Psoas muscle (tissue), 8 donors: Measurements from ENCODE around the gene GAMT. TPM values are rescaled to one million over a fixed set of nuclear protein-coding genes. Genes with fewer than 3 reads are reported as not detected.

Source experiments
- ATAC-seq, 4 donors: fragments of 200-7000 bp; cut with Tn5 transposase; one replicate each; pipeline ENCODE4 v1.9.1; 2020; ENCODE audit warnings: moderate library complexity in 3 of 4, mild to moderate bottlenecking in 2 of 4
- DNase-seq, 2 donors: peaks; one replicate each; pipeline ENCODE4 v3.0.0-alpha.2; 2020
- H3K27ac ChIP-seq: fragments of 200-600 bp; one replicate; pipeline ENCODE4 v1.8.0; 2022
- H3K27me3 ChIP-seq, 3 donors: fragments of 200-600 bp in 1 of 3; one replicate each; pipeline versions ENCODE4 v1.6.1 to v1.8.0; 2013 to 2022; ENCODE audit warnings: low read length in 2 of 3, mild to moderate bottlenecking in 2 of 3, moderate library complexity in 1 of 3; ENCODE audit not compliant: insufficient read depth in 3 of 3
- H3K36me3 ChIP-seq, 2 donors: fragments of 200-600 bp in 1 of 2; one replicate each; pipeline versions ENCODE4 v1.6.1 to v1.8.0; 2013 to 2022; ENCODE audit warnings: low read depth in 1 of 2, mild to moderate bottlenecking in 1 of 2, moderate library complexity in 1 of 2; ENCODE audit not compliant: insufficient read depth in 1 of 2
- H3K4me1 ChIP-seq: fragments of 200-600 bp; one replicate; pipeline ENCODE4 v1.8.0; 2022
- H3K4me3 ChIP-seq: fragments of 200-600 bp; one replicate; pipeline ENCODE4 v1.8.0; 2022; ENCODE audit warnings: mild to moderate bottlenecking
- H3K9me3 ChIP-seq: fragments of 200-600 bp; one replicate; pipeline ENCODE4 v1.8.0; 2022
- CTCF ChIP-seq: fragments of 200-600 bp; IDR thresholded peaks from one replicate; pipeline ENCODE4 v1.8.0; 2022; ENCODE audit warnings: antibody characterized with exemption
- WGBS, 3 donors: extraction: QIAGEN DNeasy Blood & Tissue Kit; methylation state at CpG; one replicate each; pipeline versions ENCODE4 v1.1.6 to v1.1.7; 2013; 5-methylcytosine and 5-hydroxymethylcytosine counted together
- intact Hi-C, 2 donors: fragments of 100-400 bp; cut with DNase I; formaldehyde crosslinking; loops; one replicate each; pipeline versions ENCODE4 v1.11.0 to v1.14.2; 2022
- polyA plus RNA-seq, 3 donors: library from polyadenylated mRNA; stranded (reverse); fragments of 200-250 nt; gene quantifications; one replicate each; pipeline ENCODE4 v1.2.3, GENCODE V29; 2013
- total RNA-seq, 4 donors: library from RNA; stranded (reverse); fragmentation: NEBNext Ultra II Directional in 2 of 4; extraction: Animal tissue kit (Norgen Biotek cat#: 25700) in 2 of 4; gene quantifications; one replicate each; pipeline versions ENCODE4 v1.2.1 to v1.2.4, GENCODE V29; 2021 to 2023
- donor health status: healthy with polysubstance abuse.
- donor health status: DM: no; HTN: no; CAD: no; lungs with moderate emphysema.
- donor health status: Bipolar disorder and iron deficiency.
- donor health status: healthy.
- donor health status: DM: yes; HTN: yes; CAD: no.
- donor health status: DM: no; HTN: no; CAD: no.
- donor health status: DM: no; HTN: no; CAD: no.
- donor health status: DM: yes; HTN: yes; CAD: no.

The GAMT gene
- total and polyA plus RNA-seq, 7 donors, result 162 to 464 (median 237) TPM

GRCh38 chr19:1418496-1418775, 17.1 kb upstream of the GAMT start:
- intact Hi-C loops, result loop anchor here in 1 of 2 donors (10.0 kb wide), 1 partner anchor 144 kb away; the partner anchor contains the start of gene FAM174C
- 84 to 94% (median 86%) methylated on average over 13 of the region's 13 CpGs for WGBS, 3 donors
- DNase-seq, result no peak
- ATAC-seq, result no peak
- Histone ChIP-seq H3K36me3 (peaks cover 0 to 53% of the 10 kb centered on the region in 2 donors), H3K27me3 (no peaks in the 10 kb centered on the region), H3K27ac (peak overlapping the region; percentile 85), H3K4me1 (peaks cover 53% of the 10 kb centered on the region), H3K4me3 (no peak overlapping the region), H3K9me3 (no peaks in the 10 kb centered on the region)
- no peak for TF ChIP-seq CTCF

GRCh38 chr19:1417681-1418495, 16.5 kb upstream of the GAMT start:
- WGBS, 3 donors, result 69 to 82% (median 71%) methylated on average over 30 of the region's 30 CpGs
- peaks cover 58% of the 10 kb centered on the region for H3K4me1 ChIP-seq
- no peaks in the 10 kb centered on the region for H3K9me3 ChIP-seq
- intact Hi-C loops, result loop anchor here in 1 of 2 donors (10.0 kb wide), 1 partner anchor 143 kb away; the partner anchor contains the start of gene FAM174C
- no peak for DNase-seq
- H3K4me3 ChIP-seq, result no peak overlapping the region
- TF ChIP-seq CTCF, result no peak
- ATAC-seq, result no peak
- peaks cover 0 to 53% of the 10 kb centered on the region in 2 donors for H3K36me3 ChIP-seq
- no peaks in the 10 kb centered on the region for H3K27me3 ChIP-seq
- peak overlapping the region; percentile 85 for H3K27ac ChIP-seq

GRCh38 chr19:1417145-1417544, 15.8 kb upstream of the GAMT start:
- intact Hi-C loops, result loop anchor here in 1 of 2 donors (10.0 kb wide), 1 partner anchor 142 kb away; the partner anchor contains the start of gene FAM174C
- H3K4me3 ChIP-seq, result peak overlapping the region; percentile 41
- peak; percentile 86 to 92 (median 90) for ATAC-seq
- peaks cover 66% of the 10 kb centered on the region for H3K4me1 ChIP-seq
- no peaks in the 10 kb centered on the region for H3K27me3 ChIP-seq
- peaks cover 0 to 50% of the 10 kb centered on the region in 2 donors for H3K36me3 ChIP-seq
- WGBS, 3 donors, result 34 to 55% (median 45%) methylated on average over 21 of the region's 21 CpGs
- peak overlapping the region; percentile 85 for H3K27ac ChIP-seq
- TF ChIP-seq CTCF, result no peak
- H3K9me3 ChIP-seq, result no peaks in the 10 kb centered on the region
- peak; percentile 78 to 90 for DNase-seq

- no peak for DNase-seq
Observed at GRCh38 chr19:1416014-1416841, 14.9 kb upstream of the GAMT start.

More at GRCh38 chr19:1416014-1416841, 14.9 kb upstream of the GAMT start:
- H3K4me1 ChIP-seq, result peaks cover 75% of the 10 kb centered on the region
- H3K4me3 ChIP-seq, result peak overlapping the region; percentile 41
- TF ChIP-seq CTCF, result no peak
- no peaks in the 10 kb centered on the region for H3K9me3 ChIP-seq
- no peaks in the 10 kb centered on the region for H3K27me3 ChIP-seq
- WGBS, 3 donors, result 57 to 65% (median 58%) methylated on average over 25 to 28 of the region's 28 CpGs
- H3K27ac ChIP-seq, result peak overlapping the region; percentile 85
- peak; percentile 20 to 44 (median 32) for ATAC-seq
- peaks cover 0 to 41% of the 10 kb centered on the region in 2 donors for H3K36me3 ChIP-seq
- intact Hi-C loops, result loop anchor here in 1 of 2 donors (10.0 kb wide), 1 partner anchor 141 kb away; the partner anchor contains the start of gene FAM174C
